Measurements from ENCODE around the gene OR51L1. TPM values are rescaled to one million over a fixed set of nuclear protein-coding genes. Genes with fewer than 3 reads are reported as not detected.

Gene OR51L1
- total and polyA plus RNA-seq, 2 experiments from 2014 or later = not detected

DNA sequence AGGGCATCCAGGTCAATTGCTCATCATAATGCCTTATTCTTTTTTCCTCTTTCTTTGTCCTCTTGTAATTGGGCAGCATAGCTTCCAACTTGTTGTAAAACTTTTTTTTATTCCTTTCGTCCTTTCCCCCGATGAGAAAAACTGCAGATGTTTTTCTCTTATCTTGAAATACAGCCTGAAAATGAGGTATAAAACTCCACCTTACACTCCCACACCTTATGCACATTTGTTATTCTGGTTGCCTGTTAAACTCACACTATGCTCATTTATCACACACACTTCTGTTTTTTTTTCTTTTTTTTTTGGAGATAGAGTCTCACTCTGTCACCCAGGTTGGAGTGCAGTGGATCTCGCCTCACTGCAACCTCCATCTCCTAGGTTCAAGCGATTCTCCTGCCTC, 37.3 kb upstream of the OR51L1 start:
- H3K9me2 ChIP-seq (ENCODE audit: insufficient read depth) = no peaks in the 10 kb centered on the region
- no peaks in the 10 kb centered on the region for H3K4me1 ChIP-seq (ENCODE audit: insufficient read depth)
- no peaks in the 10 kb centered on the region for H3K27me3 Mint-ChIP-seq (ENCODE audit: insufficient read depth, low read depth, poor library complexity)
- no peaks in the 10 kb centered on the region for H3F3A ChIP-seq (replicated peaks; ENCODE audit: low read depth)
- no peaks in the 10 kb centered on the region for H3K9me3 Mint-ChIP-seq
- H3K27me3 ChIP-seq (ENCODE audit: insufficient read depth) = no peaks in the 10 kb centered on the region
- no peak overlapping the region for H3K4me3 ChIP-seq
- no peaks in the 10 kb centered on the region for H3K79me2 ChIP-seq (replicated peaks; ENCODE audit: insufficient read depth)
- DNase-seq (ENCODE audit: low spot score) (no peak), ATAC-seq (no peak)
- peaks cover 4% of the 10 kb centered on the region; the same call in 1 of the 3 replicates for H3K4me1 Mint-ChIP-seq
- H4K20me1 ChIP-seq (replicated peaks; ENCODE audit: insufficient read depth) = no peaks in the 10 kb centered on the region
- H2AFZ ChIP-seq = no peak overlapping the region
- no peaks in the 10 kb centered on the region for H3K36me3 Mint-ChIP-seq (ENCODE audit: low read depth)
- no peak overlapping the region for H3K27ac ChIP-seq (ENCODE audit: low read depth)
- no peak overlapping the region for H3K27ac Mint-ChIP-seq
- TF ChIP-seq ZNF114 (CRISPR knock-in tag; IDR thresholded peaks at IDR 0.05) (no peak), ETS1 (IDR thresholded peaks at IDR 0.05) (no peak), EZH2phosphoT487 (IDR thresholded peaks at IDR 0.05; ENCODE audit: unreplicated experiment) (no peak), NANOG (IDR thresholded peaks at IDR 0.05; ENCODE audit: borderline replicate concordance) (no peak), JUNB (IDR thresholded peaks at IDR 0.05; ENCODE audit: unreplicated experiment) (no peak), STAT1 (IDR thresholded peaks at IDR 0.05; ENCODE audit: unreplicated experiment) (no peak), POLR2AphosphoS5 (IDR thresholded peaks at IDR 0.05; ENCODE audit: low read depth) (no peak), EZH2 (IDR thresholded peaks at IDR 0.05; ENCODE audit: low read depth, unreplicated experiment) (no peak), ZNF331 (CRISPR knock-in tag; IDR thresholded peaks at IDR 0.05; ENCODE audit: low read depth) (no peak), CTCF (conservative IDR thresholded peaks at IDR 0.05; ENCODE audit: low read depth in 2 of 2) (no peak), REST (IDR thresholded peaks at IDR 0.05; ENCODE audit: unreplicated experiment) (no peak), CREB1 (CRISPR knock-in tag; IDR thresholded peaks at IDR 0.05; ENCODE audit: low read depth) (no peak)
- TF ChIP-seq, protein P1, sequence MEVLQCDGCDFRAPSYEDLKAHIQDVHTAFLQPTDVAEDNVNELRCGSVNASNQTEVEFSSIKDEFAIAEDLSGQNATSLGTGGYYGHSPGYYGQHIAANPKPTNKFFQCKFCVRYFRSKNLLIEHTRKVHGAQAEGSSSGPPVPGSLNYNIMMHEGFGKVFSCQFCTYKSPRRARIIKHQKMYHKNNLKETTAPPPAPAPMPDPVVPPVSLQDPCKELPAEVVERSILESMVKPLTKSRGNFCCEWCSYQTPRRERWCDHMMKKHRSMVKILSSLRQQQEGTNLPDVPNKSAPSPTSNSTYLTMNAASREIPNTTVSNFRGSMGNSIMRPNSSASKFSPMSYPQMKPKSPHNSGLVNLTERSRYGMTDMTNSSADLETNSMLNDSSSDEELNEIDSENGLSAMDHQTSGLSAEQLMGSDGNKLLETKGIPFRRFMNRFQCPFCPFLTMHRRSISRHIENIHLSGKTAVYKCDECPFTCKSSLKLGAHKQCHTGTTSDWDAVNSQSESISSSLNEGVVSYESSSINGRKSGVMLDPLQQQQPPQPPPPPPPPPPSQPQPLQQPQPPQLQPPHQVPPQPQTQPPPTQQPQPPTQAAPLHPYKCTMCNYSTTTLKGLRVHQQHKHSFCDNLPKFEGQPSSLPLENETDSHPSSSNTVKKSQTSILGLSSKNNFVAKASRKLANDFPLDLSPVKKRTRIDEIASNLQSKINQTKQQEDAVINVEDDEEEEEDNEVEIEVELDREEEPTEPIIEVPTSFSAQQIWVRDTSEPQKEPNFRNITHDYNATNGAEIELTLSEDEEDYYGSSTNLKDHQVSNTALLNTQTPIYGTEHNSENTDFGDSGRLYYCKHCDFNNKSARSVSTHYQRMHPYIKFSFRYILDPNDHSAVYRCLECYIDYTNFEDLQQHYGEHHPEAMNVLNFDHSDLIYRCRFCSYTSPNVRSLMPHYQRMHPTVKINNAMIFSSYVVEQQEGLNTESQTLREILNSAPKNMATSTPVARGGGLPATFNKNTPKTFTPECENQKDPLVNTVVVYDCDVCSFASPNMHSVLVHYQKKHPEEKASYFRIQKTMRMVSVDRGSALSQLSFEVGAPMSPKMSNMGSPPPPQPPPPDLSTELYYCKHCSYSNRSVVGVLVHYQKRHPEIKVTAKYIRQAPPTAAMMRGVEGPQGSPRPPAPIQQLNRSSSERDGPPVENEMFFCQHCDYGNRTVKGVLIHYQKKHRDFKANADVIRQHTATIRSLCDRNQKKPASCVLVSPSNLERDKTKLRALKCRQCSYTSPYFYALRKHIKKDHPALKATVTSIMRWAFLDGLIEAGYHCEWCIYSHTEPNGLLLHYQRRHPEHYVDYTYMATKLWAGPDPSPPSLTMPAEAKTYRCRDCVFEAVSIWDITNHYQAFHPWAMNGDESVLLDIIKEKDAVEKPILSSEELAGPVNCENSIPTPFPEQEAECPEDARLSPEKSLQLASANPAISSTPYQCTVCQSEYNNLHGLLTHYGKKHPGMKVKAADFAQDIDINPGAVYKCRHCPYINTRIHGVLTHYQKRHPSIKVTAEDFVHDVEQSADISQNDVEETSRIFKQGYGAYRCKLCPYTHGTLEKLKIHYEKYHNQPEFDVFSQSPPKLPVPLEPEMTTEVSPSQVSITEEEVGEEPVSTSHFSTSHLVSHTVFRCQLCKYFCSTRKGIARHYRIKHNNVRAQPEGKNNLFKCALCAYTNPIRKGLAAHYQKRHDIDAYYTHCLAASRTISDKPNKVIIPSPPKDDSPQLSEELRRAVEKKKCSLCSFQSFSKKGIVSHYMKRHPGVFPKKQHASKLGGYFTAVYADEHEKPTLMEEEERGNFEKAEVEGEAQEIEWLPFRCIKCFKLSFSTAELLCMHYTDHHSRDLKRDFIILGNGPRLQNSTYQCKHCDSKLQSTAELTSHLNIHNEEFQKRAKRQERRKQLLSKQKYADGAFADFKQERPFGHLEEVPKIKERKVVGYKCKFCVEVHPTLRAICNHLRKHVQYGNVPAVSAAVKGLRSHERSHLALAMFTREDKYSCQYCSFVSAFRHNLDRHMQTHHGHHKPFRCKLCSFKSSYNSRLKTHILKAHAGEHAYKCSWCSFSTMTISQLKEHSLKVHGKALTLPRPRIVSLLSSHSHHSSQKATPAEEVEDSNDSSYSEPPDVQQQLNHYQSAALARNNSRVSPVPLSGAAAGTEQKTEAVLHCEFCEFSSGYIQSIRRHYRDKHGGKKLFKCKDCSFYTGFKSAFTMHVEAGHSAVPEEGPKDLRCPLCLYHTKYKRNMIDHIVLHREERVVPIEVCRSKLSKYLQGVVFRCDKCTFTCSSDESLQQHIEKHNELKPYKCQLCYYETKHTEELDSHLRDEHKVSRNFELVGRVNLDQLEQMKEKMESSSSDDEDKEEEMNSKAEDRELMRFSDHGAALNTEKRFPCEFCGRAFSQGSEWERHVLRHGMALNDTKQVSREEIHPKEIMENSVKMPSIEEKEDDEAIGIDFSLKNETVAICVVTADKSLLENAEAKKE (CRISPR knock-in tag; IDR thresholded peaks at IDR 0.05) = no peak
- no peak overlapping the region for H3K4me3 Mint-ChIP-seq
- no peak overlapping the region for H3K4me2 ChIP-seq
- H3K36me3 ChIP-seq (ENCODE audit: insufficient read depth) = no peaks in the 10 kb centered on the region

Measured in GM23338 (cell line).